Pericardium fibroblast (primary cell): ENCODE data around the gene HRH2. TPM values are rescaled to one million over a fixed set of nuclear protein-coding genes. Genes with fewer than 3 reads are reported as not detected.

Experiments used
- total RNA-seq: library from RNA; depleted of rRNA; stranded (reverse); fragments of >200 nt; gene quantifications from 2 replicates; pipeline ENCODE4 v1.2.3, GENCODE V29; 2015

Gene HRH2, protein sequence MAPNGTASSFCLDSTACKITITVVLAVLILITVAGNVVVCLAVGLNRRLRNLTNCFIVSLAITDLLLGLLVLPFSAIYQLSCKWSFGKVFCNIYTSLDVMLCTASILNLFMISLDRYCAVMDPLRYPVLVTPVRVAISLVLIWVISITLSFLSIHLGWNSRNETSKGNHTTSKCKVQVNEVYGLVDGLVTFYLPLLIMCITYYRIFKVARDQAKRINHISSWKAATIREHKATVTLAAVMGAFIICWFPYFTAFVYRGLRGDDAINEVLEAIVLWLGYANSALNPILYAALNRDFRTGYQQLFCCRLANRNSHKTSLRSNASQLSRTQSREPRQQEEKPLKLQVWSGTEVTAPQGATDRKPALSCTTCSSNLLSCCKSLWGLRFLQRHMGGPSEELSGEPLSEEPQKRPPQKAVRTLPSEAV
- 1.6 TPM in 1 of 2 replicates, not detected in the other for total RNA-seq

GRCh38 chr5:175657593-175658271, at the start of gene HRH2:
Gene HRH2, plus strand, starts transcription at chr5:175658071. Its CDS starts 25,163 bp downstream, at chr5:175683234.

Other genes with a start within 250 kb of the HRH2 start
- gene DRD1, start 213.9 kb upstream of the HRH2 start, total RNA-seq = not detected in 2 replicates
- 34.0 and 45.0 TPM in 2 replicates for gene SFXN1, start 179.5 kb upstream of the HRH2 start, total RNA-seq
- not detected in 2 replicates for gene CPLX2, start 213.5 kb downstream of the HRH2 start, total RNA-seq